HCT116 (cell line): Measurements from ENCODE around the gene STIM1.

Source experiments
- CEBPB ChIP-seq: IDR thresholded peaks from 2 replicates; pipeline ENCODE4 v1.6.1; 2012; ENCODE audit warnings: low read depth
- CTCF ChIP-seq, 3 experiments: fragments of 200-600 bp in 1 of 3; sonication (generic) in 1 of 3; IDR thresholded peaks in 2 of 3; conservative IDR thresholded peaks in 1 of 3; 2 replicates each; pipeline ENCODE4 v1.5.1; 2012 to 2017; ENCODE audit warnings: low read depth in 2 of 3, low read length in 2 of 3, antibody characterized with exemption in 1 of 3, borderline replicate concordance in 1 of 3, control low read depth in 1 of 3, mild to moderate bottlenecking in 1 of 3, mixed read lengths in 1 of 3, mixed run types in 1 of 3, moderate library complexity in 1 of 3; ENCODE audit not compliant: insufficient read depth in 1 of 3
- EZH2 ChIP-seq: fragments of 200-600 bp; sonication (generic); IDR thresholded peaks from 2 replicates; pipeline ENCODE4 v1.6.1; 2017; ENCODE audit warnings: antibody characterized with exemption, mixed run types
- MAX ChIP-seq: IDR thresholded peaks from 2 replicates; pipeline ENCODE4 v1.6.1; 2012
- POLR2A ChIP-seq: IDR thresholded peaks from 2 replicates; pipeline ENCODE4 v1.7.0; 2011; ENCODE audit warnings: borderline replicate concordance; ENCODE audit not compliant: insufficient read depth, insufficient read length; ENCODE audit errors: extremely low read depth
- POLR2AphosphoS5 ChIP-seq: IDR thresholded peaks from 2 replicates; pipeline ENCODE4 v1.6.1; 2011; ENCODE audit warnings: mild to moderate bottlenecking, low read depth, low read length, moderate library complexity
- RAD21 ChIP-seq: IDR thresholded peaks from 2 replicates; pipeline ENCODE4 v1.6.1; 2012; ENCODE audit warnings: low read depth, mild to moderate bottlenecking
- SRF ChIP-seq: IDR thresholded peaks from 2 replicates; pipeline ENCODE4 v1.6.1; 2012; ENCODE audit warnings: low read depth
- TCF7L2 ChIP-seq: IDR thresholded peaks from 2 replicates; pipeline ENCODE4 v1.7.0; 2011; ENCODE audit warnings: borderline replicate concordance, inconsistent platforms; ENCODE audit not compliant: insufficient read depth, insufficient read length; ENCODE audit errors: extremely low read depth
- TF ChIP-seq, protein P1 (sequence below): IDR thresholded peaks from 2 replicates; pipeline ENCODE4 v1.6.1; 2012

GRCh38 chr11:4074266-4074665 is 218.8 kb downstream of the STIM1 start:
- TF ChIP-seq CTCF (IDR thresholded peaks at IDR 0.05 in 2 of 3, conservative IDR thresholded peaks at IDR 0.05 in 1 of 3; ENCODE audit: borderline replicate concordance in 1 of 3, insufficient read depth in 1 of 3, low read depth in 2 of 3, low read length in 2 of 3) (no peak), POLR2AphosphoS5 (no peak), TCF7L2 (no peak), POLR2A (no peak), MAX (no peak), EZH2 (no peak), CEBPB (no peak), RAD21 (no peak), SRF (no peak)
- TF ChIP-seq, protein P1, sequence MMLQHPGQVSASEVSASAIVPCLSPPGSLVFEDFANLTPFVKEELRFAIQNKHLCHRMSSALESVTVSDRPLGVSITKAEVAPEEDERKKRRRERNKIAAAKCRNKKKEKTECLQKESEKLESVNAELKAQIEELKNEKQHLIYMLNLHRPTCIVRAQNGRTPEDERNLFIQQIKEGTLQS: no peak
